Loucy (cell line): ENCODE measurements around the gene COX7A2.
A peak's percentile ranks its signal among the peaks of the same experiment; 100 is the strongest.

Source experiments
- H2AFZ ChIP-seq: fragments of 200-600 bp; sonication (generic); 2 replicates; pipeline ENCODE4 v1.6.0; 2016; ENCODE audit warnings: antibody characterized with exemption, mild to moderate bottlenecking, low read length, moderate library complexity
- H3F3A ChIP-seq: fragments of 200-600 bp; 2 replicates; pipeline ENCODE4 v1.6.0; 2016; ENCODE audit warnings: antibody characterized with exemption, low read depth, mild to moderate bottlenecking
- H3K27me3 ChIP-seq: fragments of 200-600 bp; sonication (generic); 2 replicates; pipeline ENCODE4 v1.6.1; 2014; ENCODE audit warnings: low read length, mild to moderate bottlenecking; ENCODE audit not compliant: insufficient read depth, poor library complexity, severe bottlenecking
- H3K36me3 ChIP-seq: fragments of 200-600 bp; sonication (generic); 2 replicates; pipeline ENCODE4 v1.6.1; 2016; ENCODE audit warnings: low read length; ENCODE audit not compliant: insufficient read depth
- H3K4me1 ChIP-seq: fragments of 200-600 bp; sonication (generic); 2 replicates; pipeline ENCODE4 v1.5.1; 2014; ENCODE audit warnings: low read length, mild to moderate bottlenecking; ENCODE audit not compliant: insufficient read depth, poor library complexity, severe bottlenecking
- H3K4me2 ChIP-seq: fragments of 200-600 bp; sonication (generic); 2 replicates; pipeline ENCODE4 v1.6.0; 2014; ENCODE audit warnings: antibody characterized with exemption, low read length, low read depth, mild to moderate bottlenecking; ENCODE audit not compliant: poor library complexity, severe bottlenecking
- H3K4me3 ChIP-seq: fragments of 200-600 bp; sonication (generic); 2 replicates; pipeline ENCODE4 v1.5.1; 2014; ENCODE audit warnings: low read length, mild to moderate bottlenecking, mixed read lengths; ENCODE audit not compliant: poor library complexity, severe bottlenecking
- H3K79me2 ChIP-seq: fragments of 200-600 bp; sonication (generic); 2 replicates; pipeline ENCODE4 v1.6.1; 2014; ENCODE audit warnings: low read length; ENCODE audit not compliant: insufficient read depth
- H3K9ac ChIP-seq: fragments of 200-600 bp; sonication (generic); 2 replicates; pipeline ENCODE4 v1.6.0; 2014; ENCODE audit warnings: mild to moderate bottlenecking, low read depth, low read length, moderate library complexity; ENCODE audit not compliant: poor library complexity, severe bottlenecking
- H3K9me2 ChIP-seq: fragments of 200-600 bp; sonication (generic); replicated peaks from 2 replicates; pipeline ENCODE4 v1.6.1; 2016; ENCODE audit warnings: low read depth, low read length, mixed read lengths
- H3K9me3 ChIP-seq: fragments of 200-600 bp; sonication (generic); 2 replicates; pipeline ENCODE4 v1.6.1; 2014; ENCODE audit warnings: mild to moderate bottlenecking, antibody characterized with exemption, low read length, low read depth; ENCODE audit not compliant: insufficient read depth
- H4K20me1 ChIP-seq: fragments of 200-600 bp; sonication (generic); 2 replicates; pipeline ENCODE4 v1.6.0; 2014; ENCODE audit warnings: antibody characterized with exemption, low read length, mild to moderate bottlenecking; ENCODE audit not compliant: insufficient read depth, poor library complexity, severe bottlenecking
- CTCF ChIP-seq: fragments of 200-600 bp; sonication (generic); conservative IDR thresholded peaks from 2 replicates; pipeline ENCODE4 v1.5.1; 2014; ENCODE audit warnings: mild to moderate bottlenecking, antibody characterized with exemption, low read length
- EZH2phosphoT487 ChIP-seq: fragments of 200-600 bp; IDR thresholded peaks from 2 replicates; pipeline ENCODE4 v1.6.1; 2018; ENCODE audit warnings: antibody characterized with exemption, mild to moderate bottlenecking, moderate library complexity, borderline replicate concordance

Gene COX7A2

GRCh38 chr6:75267461-75267860, 23.9 kb upstream of the COX7A2 start:
- no peaks in the 10 kb centered on the region for H3K27me3 ChIP-seq

GRCh38 chr6:75266716-75267291, 23.2 kb upstream of the COX7A2 start:
- Histone ChIP-seq H3K9ac (no peak overlapping the region), H3K4me3 (peak overlapping the region; percentile 17), H3K9me3 (no peaks in the 10 kb centered on the region), H3K9me2 (no peaks in the 10 kb centered on the region), H3K4me1 (peaks cover 17% of the 10 kb centered on the region), H4K20me1 (peaks cover 40% of the 10 kb centered on the region), H3K27me3 (no peaks in the 10 kb centered on the region), H3K36me3 (peaks cover 38% of the 10 kb centered on the region; the same call in 1 of the 2 replicates), H2AFZ (no peak overlapping the region), H3K79me2 (peaks cover 44% of the 10 kb centered on the region), H3F3A (no peaks in the 10 kb centered on the region), H3K4me2 (peak overlapping the region; percentile 53)
- TF ChIP-seq CTCF: peak; percentile 95
- no peak for TF ChIP-seq EZH2phosphoT487

More at GRCh38 chr6:75267461-75267860, 23.9 kb upstream of the COX7A2 start:
- Histone ChIP-seq H3F3A (no peaks in the 10 kb centered on the region), H3K79me2 (peaks cover 51% of the 10 kb centered on the region), H3K4me3 (peak overlapping the region; percentile 17), H3K4me1 (peaks cover 17% of the 10 kb centered on the region), H4K20me1 (peaks cover 40% of the 10 kb centered on the region), H3K9me3 (peaks cover 1% of the 10 kb centered on the region; the same call in 1 of the 2 replicates), H3K9me2 (no peaks in the 10 kb centered on the region), H2AFZ (no peak overlapping the region), H3K4me2 (peak overlapping the region; percentile 53), H3K9ac (no peak overlapping the region), H3K36me3 (peaks cover 39% of the 10 kb centered on the region)
- TF ChIP-seq EZH2phosphoT487 (no peak), CTCF (no peak)

GRCh38 chr6:75263401-75263750, 19.8 kb upstream of the COX7A2 start:
- no peaks in the 10 kb centered on the region for H3K27me3 ChIP-seq
- no peak overlapping the region for H3K9ac ChIP-seq
- H3K9me2 ChIP-seq: no peaks in the 10 kb centered on the region
- no peak for TF ChIP-seq CTCF
- no peak for TF ChIP-seq EZH2phosphoT487
- peaks cover 15% of the 10 kb centered on the region; the same call in 1 of the 2 replicates for H3K79me2 ChIP-seq
- H4K20me1 ChIP-seq: peaks cover 24% of the 10 kb centered on the region
- no peak overlapping the region for H3K4me2 ChIP-seq
- H3F3A ChIP-seq: no peaks in the 10 kb centered on the region
- H2AFZ ChIP-seq: no peak overlapping the region
- peaks cover 17% of the 10 kb centered on the region for H3K4me1 ChIP-seq
- peaks cover 61% of the 10 kb centered on the region for H3K36me3 ChIP-seq
- no peaks in the 10 kb centered on the region for H3K9me3 ChIP-seq
- H3K4me3 ChIP-seq: no peak overlapping the region
